HG02759 (cell line): ENCODE results near the gene EEPD1.
A peak's percentile ranks its signal among the peaks of the same experiment; 100 is the strongest.
"Not testable (repeated sequence)": the region's sequence is repeated elsewhere in the genome, so short reads cannot be mapped to it uniquely, and the experiment has no call there.

Experiments used
- ATAC-seq: cut with Tn5 transposase; IDR thresholded peaks from one replicate; pipeline ENCODE4 v1.9.1; 2021; ENCODE audit warnings: mild to moderate bottlenecking, moderate library complexity; ENCODE audit not compliant: unreplicated experiment

EEPD1 gene

DNA sequence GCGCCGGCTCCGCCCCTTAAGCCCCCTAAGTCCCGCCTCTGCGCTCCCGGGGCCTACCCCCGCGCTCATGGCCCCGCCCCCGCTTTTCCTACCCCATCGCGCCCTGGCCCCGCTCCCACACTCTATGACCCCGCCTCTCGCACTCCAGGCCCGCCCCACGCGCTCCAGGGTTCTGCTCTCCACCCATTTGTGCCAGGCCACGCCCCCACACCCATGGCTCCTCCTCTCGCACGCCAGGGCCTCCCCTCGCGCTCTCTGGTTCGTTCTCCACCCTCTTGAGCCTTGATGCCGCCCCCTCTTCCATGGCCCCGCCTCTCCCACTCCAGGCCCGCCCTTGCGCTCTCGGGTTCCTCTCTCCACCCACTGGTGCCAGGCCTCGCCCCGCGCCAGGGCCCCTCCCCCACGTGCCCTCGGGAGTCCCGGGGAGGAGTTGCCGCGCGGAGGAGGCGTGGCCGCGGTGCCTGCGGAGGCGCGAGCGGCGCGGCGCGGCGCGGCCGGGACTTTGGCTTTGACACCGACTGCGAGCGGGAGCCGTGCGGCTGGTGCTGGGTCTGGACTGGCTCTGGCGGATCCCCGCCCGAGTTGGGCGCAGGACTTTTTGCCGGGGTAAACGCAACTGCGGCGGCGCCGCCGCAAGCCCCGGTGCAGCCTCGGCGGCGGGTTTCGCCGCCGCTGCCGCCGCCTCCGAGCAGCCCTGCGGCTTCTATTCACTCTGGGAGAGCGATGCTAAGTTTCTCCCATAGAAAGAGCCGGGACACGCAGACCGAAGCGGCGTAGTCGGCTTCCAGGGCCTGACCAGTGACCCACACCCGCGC is at the start of gene EEPD1:
EEPD1 (plus strand) TSS at position 499 of the 815 bp plus-strand sequence. CDS start 1,071 bp downstream, outside the sequence.
- ATAC-seq, result peak; percentile 95

DNA sequence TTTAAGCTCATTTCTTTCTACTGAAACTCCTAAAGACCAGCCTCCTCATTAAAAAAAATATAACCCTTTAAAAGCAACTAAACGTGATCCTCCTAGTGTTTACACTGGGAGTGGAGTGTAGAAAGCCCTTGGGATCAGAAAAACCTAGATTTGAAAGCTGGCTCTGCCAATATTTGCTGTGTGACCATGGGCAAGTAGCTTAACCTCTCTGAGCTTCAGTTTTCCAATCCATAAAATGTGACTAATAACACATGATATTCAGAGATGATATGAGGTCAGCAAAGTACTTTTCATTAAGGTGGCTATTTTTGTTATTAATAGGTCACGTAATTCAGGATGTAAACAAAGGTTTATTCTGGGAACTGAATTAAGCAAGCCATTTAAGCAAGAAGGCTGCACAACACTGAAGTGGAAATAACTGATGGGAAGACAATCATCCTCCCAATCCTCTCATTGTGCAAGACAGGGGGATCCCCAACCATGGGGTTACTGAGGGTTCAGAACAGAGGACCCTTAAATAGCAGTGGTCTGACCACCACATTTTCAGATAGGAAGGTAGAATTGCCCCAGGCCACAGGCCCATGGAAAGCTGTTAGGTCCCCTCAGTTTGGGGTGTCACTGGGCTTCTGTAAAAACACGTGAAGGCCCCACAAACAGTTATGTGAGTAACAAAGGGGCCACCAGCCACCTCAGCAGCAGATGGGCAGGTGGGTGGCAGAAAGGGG is 49.1 kb upstream of the EEPD1 start:
- no peak for ATAC-seq

DNA sequence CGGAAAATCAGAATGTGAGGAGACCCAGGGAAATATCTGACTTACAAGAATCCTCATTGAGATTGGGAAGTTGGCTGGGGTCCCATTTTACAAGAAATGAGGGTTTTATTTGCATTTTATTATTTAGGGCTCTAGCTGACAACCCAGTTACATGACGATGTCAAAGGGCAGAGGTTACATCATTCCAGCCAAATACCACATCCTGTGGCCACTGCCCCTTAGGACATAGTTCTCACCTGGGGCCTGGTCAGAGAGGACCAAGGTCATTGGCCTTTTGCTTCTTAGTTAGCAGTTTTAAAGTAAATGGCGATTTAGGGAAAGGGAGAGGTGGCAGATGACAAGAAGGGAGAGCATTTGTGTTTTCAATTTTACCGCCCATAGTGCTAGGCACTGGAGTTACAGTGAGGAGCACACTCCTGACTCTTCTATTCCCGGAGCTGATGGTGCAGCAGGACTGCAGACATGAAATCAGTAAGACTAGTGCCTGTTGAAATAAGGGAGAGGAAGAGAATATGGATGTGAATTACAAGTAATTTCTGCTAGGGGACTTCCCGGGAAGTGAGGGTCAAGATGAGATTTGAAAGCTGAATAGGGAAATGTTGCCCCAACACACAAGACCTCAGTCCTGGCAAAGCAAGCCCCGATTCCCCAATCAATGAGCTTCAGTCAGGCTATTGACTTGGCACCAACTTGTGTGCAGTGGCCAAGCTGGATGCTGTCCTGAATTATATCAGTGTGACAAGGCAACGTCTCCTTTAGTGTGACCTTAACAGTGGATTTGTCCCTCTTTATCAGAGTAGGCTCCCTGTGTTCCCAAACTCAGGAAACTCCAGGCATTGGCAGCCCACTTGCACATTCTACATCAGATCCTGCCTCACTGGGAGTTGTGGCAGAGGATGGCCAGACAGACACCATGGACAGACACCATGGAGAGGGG is 45.8 kb upstream of the EEPD1 start:
- ATAC-seq, result not testable (repeated sequence)

DNA sequence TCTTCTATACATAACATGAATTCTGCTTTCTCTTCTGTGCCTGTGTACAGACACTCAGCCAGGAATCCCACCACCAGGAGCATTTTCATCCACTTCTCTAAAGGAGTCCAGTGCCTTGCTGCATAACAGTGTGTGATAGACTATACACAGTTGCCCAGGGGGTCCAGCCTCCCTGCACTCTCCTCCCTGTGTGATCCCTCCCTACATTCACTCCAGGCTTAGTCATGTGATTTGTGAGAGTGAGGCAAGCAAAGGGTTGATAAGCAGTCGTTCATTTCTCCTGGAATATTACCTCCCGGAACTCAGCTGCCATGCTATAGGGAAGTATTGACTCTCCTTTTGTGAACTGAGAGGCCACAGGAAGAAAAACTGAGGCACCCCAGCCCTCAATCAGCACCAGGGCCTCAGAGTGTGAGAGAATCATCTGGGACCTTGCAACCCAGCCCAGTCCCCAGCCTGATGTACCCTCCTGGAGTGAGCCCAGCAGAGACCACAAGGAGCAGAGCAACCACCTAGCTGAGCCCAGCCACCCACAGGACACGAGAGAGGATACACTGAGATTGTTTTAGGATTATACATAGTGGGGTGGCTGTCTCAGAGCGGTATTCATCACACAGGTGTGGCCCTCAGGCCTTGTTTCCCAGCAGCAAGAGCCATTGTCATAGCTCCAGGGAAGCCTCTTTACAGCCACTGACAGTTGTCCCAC is 45.0 kb upstream of the EEPD1 start:
- ATAC-seq, result no peak

DNA sequence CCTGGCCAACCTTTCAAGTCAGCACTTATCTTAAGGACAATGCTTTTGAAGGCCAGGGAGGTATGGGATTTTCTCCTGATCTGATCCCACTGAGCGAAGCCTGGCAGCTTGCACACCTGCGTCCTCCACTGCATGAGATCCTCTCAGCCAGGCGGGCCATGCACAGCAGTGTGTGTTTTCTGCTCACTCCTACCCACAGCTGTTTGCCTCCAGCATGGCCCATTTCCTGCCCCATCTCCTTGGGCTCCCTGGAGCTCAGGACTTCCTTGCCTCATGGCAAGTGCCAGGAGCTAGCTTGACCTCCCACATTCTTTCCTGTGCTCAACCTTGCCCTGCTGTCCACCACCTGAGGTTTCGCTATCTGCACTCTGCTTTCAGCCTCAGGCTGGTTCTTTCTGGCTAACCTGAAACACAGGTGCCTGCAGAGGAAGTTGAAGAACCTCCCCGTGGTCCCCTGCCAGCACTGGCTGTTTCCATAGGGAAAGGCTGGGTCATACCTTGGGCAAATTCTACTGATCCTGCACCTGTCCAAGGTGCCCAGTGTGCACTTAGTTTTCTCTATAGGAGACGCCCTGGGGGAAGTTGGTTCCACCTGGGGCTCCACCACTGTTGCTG is 43.9 kb upstream of the EEPD1 start:
- ATAC-seq, result no peak

DNA sequence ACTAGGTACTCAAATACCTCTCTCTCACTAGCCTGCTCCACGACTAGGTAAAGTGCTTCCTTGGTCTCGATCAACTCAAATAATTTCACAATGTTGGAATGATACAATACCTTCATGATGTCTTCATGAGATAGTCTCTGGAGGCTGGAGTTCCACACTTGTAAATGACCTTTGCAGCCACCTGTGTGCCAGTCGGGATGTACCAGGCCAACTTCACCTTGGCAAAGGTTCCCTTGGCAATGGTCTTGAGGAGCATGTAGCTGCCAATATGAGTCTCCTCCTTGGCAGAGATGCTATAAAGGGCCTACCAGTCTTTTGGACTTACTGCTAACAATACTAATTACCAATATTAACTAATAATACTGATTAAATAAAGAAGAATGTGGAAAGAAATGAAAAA is 42.5 kb upstream of the EEPD1 start:
- no peak for ATAC-seq

DNA sequence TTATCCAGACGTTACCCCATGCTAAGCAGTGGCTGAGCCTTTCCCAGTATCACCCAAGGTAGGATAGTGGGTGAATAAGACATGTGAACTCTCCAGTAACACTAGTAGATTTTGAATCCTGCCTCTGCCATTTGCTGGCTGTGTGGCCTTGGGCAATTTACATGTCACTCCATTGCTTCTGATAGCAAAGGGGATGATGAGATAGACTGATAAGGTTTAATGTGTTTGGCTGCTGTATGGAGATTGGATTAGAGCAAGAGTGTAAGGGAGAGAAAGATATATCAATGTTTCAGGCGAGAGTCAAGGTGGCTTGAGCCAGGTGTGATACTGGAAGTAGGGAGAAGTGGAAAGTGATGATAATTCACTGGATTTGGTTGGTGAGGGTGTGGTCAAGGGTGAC is 40.1 kb upstream of the EEPD1 start:
- no peak for ATAC-seq

DNA sequence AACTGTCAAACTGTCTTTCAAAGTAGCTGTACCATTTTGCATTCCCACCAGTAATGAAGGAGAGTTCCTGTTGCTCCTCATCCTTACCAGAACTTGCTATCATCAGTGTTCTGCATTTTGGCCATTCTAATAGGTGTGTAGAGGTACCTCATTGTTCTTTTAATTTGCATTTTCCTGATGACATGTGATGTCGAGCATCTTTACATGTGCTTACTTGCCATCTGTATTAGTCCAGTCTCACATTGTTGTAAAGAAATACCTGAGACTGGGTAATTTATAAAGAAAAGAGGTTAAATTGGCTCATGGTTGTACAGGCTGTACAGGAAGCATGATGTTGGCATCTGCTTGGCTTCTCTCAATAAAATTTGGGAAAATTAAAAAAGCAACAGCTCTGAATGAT is 38.7 kb upstream of the EEPD1 start:
- no peak for ATAC-seq

DNA sequence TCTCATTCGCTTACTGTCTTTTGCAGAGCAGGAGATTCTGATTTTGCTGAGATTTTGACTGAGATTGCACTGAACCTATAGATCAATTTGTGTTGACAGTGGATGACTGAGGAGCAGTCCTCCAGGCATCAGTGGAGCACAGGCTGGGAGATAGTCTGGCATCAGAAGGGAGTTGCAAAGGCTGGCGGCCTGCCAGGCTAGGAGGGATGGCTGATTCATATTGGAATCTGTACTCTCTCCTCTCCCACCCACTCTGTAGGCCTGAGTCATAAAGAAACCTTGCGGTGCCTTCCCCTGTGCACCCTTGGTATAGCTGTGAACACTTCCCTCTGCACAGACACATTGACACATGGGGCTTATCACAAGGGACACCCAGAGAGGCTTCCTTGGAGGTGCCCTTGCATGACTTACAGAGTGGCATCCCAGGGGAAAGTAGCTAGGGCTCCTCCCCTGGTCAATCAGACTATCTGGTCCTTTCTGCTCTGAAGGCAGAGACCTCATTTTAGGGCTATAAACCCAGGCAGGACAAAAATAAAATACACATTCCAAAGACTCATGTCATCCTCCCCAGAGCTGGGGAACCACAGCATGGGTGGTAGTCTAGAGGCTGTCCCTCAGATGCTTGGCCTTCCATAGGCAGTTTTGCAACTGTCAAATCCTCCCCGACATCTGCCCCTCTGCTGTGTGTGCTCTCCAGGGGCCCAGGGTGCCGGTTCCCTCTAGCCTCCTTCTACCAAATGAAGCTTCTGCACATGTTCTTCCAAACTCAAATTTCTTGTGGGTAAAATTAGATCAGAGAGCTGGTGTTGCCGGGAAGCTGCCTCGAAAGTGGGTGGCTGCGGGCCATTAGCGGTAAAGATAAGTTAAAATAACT is 37.4 kb upstream of the EEPD1 start:
- peak; percentile 100 for ATAC-seq

DNA sequence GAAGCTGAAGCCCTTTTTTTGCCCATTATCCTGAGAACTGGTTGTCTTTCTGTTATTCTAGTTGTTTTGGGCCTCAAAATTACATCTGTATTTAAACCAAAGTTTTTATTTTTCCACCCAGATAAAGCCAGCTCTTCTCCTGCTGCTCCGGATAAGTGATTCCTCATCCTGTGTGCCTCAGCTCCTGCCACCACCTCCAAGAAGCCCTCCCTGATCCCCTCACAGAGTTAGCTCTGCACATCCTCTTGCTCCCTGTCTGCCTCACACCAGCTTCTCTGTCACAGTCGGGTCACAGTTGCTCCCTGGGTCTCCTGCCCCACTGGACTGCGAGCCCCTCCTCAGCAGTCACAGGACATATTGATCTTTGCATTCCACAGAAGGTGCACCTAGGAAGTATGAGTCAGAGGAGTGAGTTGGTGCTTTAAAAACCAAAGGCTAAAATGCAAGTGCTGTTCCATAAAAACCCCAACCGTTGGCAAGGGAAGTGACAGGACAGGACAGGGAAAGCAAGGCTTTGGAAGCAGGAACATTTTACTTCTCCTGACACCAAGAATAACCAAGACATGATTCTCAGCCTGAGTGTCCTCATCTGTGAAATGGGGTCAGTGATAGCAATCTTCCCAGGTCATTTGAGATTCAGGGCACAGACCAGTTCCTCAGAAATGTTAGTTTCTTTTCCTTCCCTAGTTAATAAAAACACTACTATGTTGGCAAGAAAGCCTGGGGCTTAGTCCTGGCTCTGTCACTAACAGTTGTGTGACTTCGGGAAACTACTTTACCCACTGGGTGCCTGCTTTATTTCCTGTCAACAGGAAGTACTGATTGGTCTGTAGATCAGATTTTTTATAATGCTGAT is 36.5 kb upstream of the EEPD1 start:
- no peak for ATAC-seq

DNA sequence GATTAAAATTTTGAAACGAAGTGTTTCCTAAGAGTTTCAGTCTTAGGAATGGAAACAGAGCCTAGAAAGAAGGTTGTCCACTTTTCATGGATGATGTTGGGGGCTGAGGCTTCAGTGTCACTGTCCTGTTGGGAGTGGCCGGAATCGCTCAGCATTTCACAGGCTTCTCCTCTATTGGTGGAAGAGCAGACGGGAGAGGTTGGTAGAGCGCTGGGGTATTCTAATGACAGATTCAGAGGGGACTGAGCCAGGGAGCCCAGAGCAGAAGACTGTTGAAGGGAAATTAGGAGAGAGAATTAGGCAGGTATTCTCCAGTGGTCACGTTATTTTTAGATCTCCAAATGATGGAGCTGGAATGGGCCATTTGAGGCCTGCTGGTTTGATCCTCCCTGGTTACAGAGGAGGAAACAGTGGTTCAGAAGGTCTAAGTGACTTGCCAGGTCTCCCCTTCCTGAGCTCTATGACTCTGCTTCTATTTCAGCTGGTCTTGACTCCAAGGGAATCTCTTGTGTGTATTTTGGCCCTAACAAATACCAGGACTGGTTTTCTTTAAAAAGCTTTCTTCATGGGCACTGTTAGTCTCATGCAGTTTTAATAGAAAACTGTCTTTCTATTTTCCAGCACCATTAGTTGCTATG is 35.7 kb upstream of the EEPD1 start:
- no peak for ATAC-seq

DNA sequence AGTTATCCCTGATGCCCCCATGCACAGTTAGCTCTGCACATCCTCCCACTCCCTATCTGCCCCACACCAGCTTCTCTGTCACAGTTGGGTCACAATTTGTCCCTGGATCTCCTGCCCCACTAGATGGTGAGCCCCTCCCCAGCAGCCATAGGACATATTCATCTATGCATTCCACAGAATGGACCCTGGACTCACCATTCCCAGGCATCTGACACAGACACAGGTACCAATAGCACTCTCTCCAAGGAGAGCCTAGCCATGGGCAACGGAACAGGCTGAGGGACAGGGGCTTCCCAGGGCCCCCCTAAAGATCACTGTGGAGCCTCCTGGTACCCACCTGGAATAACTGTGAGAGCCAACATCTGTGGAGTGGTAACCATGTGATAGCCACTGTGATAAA is 34.7 kb upstream of the EEPD1 start:
- ATAC-seq, result no peak

DNA sequence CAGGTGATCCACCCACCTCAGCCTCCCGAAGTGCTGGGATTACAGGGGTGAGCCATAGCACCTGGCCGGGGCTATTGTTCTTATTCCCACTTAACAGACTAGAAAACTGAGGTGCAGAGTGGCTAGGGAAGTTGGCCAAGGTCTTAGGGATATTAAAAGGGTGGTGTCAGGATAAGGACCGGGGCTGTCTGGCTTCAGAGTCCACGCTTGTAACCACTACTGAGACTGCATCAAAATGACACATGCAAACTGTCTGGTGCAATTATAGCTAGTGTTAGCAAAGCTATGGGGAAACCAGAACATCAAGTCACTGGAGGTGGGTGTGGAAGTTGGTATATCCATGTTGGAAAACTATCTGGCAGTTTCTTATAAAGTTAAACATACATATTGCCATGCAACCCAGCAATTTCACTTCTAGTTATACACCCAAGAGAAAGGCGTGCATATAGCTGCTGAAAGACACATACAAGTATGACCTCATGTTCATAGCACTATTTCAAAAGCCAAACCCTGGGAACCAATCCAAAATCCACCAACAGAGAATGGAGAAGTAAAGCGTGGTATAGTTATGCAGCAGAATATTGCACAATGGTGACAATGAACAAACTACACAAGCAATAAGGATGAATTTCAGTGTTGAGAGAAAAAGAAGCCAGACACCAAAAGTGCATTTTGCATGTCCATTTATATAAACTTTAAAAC is 33.9 kb upstream of the EEPD1 start:
- ATAC-seq, result no peak

DNA sequence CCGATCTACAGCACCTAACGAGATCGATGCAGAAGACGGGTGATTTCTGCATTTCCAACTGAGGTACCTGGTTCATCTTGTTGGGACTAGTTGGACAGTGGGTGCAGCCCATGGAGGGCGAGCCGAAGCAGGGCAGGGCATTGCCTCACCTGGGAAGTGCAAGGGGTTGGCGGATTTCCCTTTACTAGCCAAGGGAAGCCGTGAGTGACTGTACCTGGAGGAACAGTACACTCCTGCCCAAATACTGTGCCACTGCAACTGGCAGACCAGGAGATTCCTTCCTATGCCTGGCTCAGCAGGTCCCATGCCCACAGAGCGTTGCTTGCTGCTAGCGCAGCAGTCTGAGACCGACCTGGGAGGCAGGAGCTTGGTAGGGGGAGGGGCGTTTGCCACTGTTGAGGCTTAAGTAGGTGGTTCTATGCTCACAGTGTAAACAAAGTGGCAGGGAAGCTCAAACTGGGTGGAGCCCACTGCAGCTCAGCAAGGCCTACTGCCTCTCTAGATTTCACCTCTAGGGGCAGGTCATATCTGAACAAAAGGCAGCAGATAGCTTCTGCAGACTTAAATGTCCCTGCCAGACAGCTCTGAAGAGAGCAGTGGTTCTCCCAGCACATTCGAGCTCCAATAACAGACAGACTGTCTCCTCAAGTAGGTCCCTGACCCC is 32.9 kb upstream of the EEPD1 start:
- ATAC-seq, result not testable (repeated sequence)

DNA sequence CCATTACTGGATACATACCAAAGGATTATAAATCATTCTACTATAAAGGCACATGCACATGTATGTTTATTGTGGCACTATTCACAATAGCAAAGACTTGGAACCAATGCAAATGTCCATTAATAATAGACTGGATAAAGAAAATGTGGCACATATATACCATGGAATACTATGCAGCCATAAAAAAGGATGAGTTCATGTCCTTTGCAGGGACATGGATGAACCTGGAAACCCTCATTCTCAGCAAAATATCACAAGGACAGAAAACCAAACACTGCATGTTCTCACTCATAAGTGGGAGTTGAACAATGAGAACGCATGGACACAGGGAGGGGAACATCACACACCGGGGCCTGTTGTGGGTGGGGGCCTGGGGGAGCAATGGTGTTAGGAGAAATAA is 27.4 kb upstream of the EEPD1 start:
- ATAC-seq, result not testable (repeated sequence)

DNA sequence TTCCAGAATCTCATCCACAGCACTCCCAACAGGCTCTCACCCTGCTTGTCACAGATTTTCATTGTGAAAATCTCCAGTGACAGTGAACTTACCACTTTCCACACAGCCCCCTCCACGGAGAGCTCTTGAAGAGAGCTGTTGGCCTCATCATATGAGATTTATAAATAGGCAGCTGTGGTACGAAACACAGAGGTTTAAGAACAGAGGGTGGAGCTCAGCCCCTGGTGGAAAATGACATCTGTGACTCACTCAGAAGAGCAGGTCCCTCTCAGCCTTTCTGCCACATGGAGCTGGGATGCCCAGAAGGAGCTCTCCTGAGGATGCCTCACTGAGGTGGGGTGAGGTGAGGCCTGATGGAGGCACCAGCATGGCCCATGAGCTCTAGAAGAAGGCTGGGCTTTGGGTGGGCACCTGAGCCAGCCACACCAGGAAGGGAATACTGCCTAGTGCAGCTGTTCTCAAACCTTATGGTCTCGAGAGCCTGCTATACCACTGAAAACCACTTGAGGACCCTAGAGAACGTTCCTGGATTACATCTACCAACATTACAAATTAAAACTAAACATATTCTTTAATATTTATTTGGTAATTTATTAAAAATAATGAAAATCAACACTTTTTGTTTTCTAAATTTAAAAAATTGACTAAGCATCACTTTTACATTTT is 25.8 kb upstream of the EEPD1 start:
- ATAC-seq, result peak; percentile 79
